CD4-positive, alpha-beta T cell (primary cell): ENCODE results near the gene TIGD6. TPM values are rescaled to one million over a fixed set of nuclear protein-coding genes. Genes with fewer than 3 reads are reported as not detected.

Experiments
- ATAC-seq: fragments of 200-7000 bp; cut with Tn5 transposase; one replicate; pipeline ENCODE4 v1.10.0; 2022; ENCODE audit warnings: mild to moderate bottlenecking; ENCODE audit not compliant: poor library complexity
- CTCF ChIA-PET: fragments of 350-600 bp; sonication (Branson Sonifier 250); formaldehyde crosslinking; loops from one replicate; lab custom pipeline; 2021; ENCODE audit warnings: antibody characterized with exemption, inconsistent platforms; lab: Charles Lee
- POLR2A ChIA-PET: fragments of 350-600 bp; sonication (Branson Sonifier 250); formaldehyde crosslinking; loops from one replicate; lab custom pipeline; 2021; ENCODE audit warnings: antibody characterized with exemption, inconsistent platforms; lab: Charles Lee
- DNase-seq, 14 experiments: peaks; one replicate each; pipeline ENCODE4 v3.0.0-alpha.2; 2013 to 2020; ENCODE audit warnings: mixed read lengths in 2 of 14
- H3K27ac ChIP-seq, 2 donors: one replicate each; pipeline versions ENCODE4 v1.5.1 to v1.7.0; 2013; ENCODE audit warnings: low read length in 2 of 2, low read depth in 1 of 2, mild to moderate bottlenecking in 1 of 2
- H3K27me3 ChIP-seq, 2 experiments: 1 replicate in 1 of 2; 2 replicates in 1 of 2; pipeline versions ENCODE4 v1.6.1 to v1.7.0; 2013; ENCODE audit warnings: low read length in 2 of 2, control low read depth in 1 of 2, mild to moderate bottlenecking in 1 of 2, moderate library complexity in 1 of 2; ENCODE audit not compliant: insufficient read depth in 2 of 2, control insufficient read depth in 1 of 2
- H3K36me3 ChIP-seq: one replicate; pipeline ENCODE4 v1.6.1; 2013; ENCODE audit warnings: low read length, control low read depth; ENCODE audit not compliant: insufficient read depth
- H3K4me1 ChIP-seq: one replicate; pipeline ENCODE4 v1.6.1; 2013; ENCODE audit warnings: low read length, control low read depth; ENCODE audit not compliant: insufficient read depth
- H3K4me3 ChIP-seq: one replicate; pipeline ENCODE4 v1.5.1; 2013; ENCODE audit warnings: mild to moderate bottlenecking, low read length, moderate library complexity
- H3K9me3 ChIP-seq, 2 experiments: 1 replicate in 1 of 2; 2 replicates in 1 of 2; pipeline versions ENCODE4 v1.6.1 to v1.7.0; 2013; ENCODE audit warnings: low read length in 2 of 2, mild to moderate bottlenecking in 2 of 2, control low read depth in 1 of 2, moderate library complexity in 1 of 2; ENCODE audit not compliant: control insufficient read depth in 1 of 2, insufficient read depth in 1 of 2
- H3K27ac Mint-ChIP-seq: one replicate; pipeline ENCODE4 v1.8.0; 2020; ENCODE audit warnings: mixed read lengths
- H3K27me3 Mint-ChIP-seq: one replicate; pipeline ENCODE4 v1.8.0; 2021; ENCODE audit warnings: mixed read lengths
- H3K36me3 Mint-ChIP-seq: one replicate; pipeline ENCODE4 v1.8.0; 2021; ENCODE audit warnings: low read depth, mixed read lengths
- H3K4me1 Mint-ChIP-seq: one replicate; pipeline ENCODE4 v1.8.0; 2021; ENCODE audit warnings: low read depth, mixed read lengths
- H3K4me3 Mint-ChIP-seq: one replicate; pipeline ENCODE4 v1.8.0; 2020; ENCODE audit warnings: mild to moderate bottlenecking, mixed read lengths
- H3K9me3 Mint-ChIP-seq: one replicate; pipeline ENCODE4 v1.8.0; 2020; ENCODE audit warnings: mixed read lengths
- CTCF ChIP-seq: fragments of 200-600 bp; IDR thresholded peaks from one replicate; pipeline ENCODE4 v1.8.0; 2022; ENCODE audit warnings: antibody characterized with exemption, mild to moderate bottlenecking
- intact Hi-C, 2 experiments: fragments of 100-400 bp; cut with DNase I in 1 of 2; cut with micrococcal nuclease in 1 of 2; formaldehyde crosslinking; loops; one replicate each; pipeline versions ENCODE4 v1.15.1 to v1.9.0; 2023 to 2025; cut with DNase I, micrococcal nuclease
- total RNA-seq, 174 experiments: library from RNA in 2 of 174; stranded (reverse) in 2 of 174; gene quantifications; one replicate each; pipeline ENCODE4 v1.2.3 and lab custom pipeline; 2021 to 2026

Gene TIGD6
- total RNA-seq, 2 experiments from 2014 or later, result 1.0 to 1.4 TPM

- Mint-ChIP-seq H3K27ac (no peak overlapping the region), H3K9me3 (no peaks in the 10 kb centered on the region), H3K36me3 (peaks cover 98% of the 10 kb centered on the region), H3K4me1 (peaks cover 23% of the 10 kb centered on the region), H3K27me3 (no peaks in the 10 kb centered on the region), H3K4me3 (no peak overlapping the region)
- H3K4me3 ChIP-seq, result no peak overlapping the region
- H3K36me3 ChIP-seq, result peaks cover 90% of the 10 kb centered on the region
- ATAC-seq (no peak), DNase-seq (no peak)
- H3K27me3 ChIP-seq, result no peaks in the 10 kb centered on the region
- no peaks in the 10 kb centered on the region for H3K9me3 ChIP-seq
- CTCF ChIA-PET, result interaction anchor here (0.5 kb wide), 1 partner anchor 83 kb away, joined by 3 read pairs; no protein-coding TSS in a partner anchor
- POLR2A ChIA-PET, result no interaction called here
- intact Hi-C loops, result no loop called here
- no peak for TF ChIP-seq CTCF
- no peaks in the 10 kb centered on the region for H3K4me1 ChIP-seq
- H3K27ac ChIP-seq, result no peak overlapping the region
Measured at GRCh38 chr5:150009671-150010387, 9.4 kb upstream of the TIGD6 start.

- Mint-ChIP-seq H3K36me3 (peaks cover 84% of the 10 kb centered on the region), H3K27ac (no peak overlapping the region), H3K4me1 (peaks cover 36% of the 10 kb centered on the region), H3K27me3 (no peaks in the 10 kb centered on the region), H3K4me3 (no peak overlapping the region), H3K9me3 (no peaks in the 10 kb centered on the region)
- Histone ChIP-seq H3K9me3 (no peaks in the 10 kb centered on the region), H3K27me3 (no peaks in the 10 kb centered on the region), H3K4me1 (peaks cover 12% of the 10 kb centered on the region), H3K4me3 (no peak overlapping the region), H3K36me3 (peaks cover 69% of the 10 kb centered on the region), H3K27ac (no peak overlapping the region)
- ATAC-seq (no peak), DNase-seq (no peak)
- CTCF ChIA-PET, result interaction anchor here (1.0 kb wide), 1 partner anchor 16 kb away, joined by 4 read pairs; no protein-coding TSS in a partner anchor
- TF ChIP-seq CTCF, result no peak
- intact Hi-C loops, result no loop called here
- POLR2A ChIA-PET, result no interaction called here
Measured at GRCh38 chr5:150007050-150007449, 6.6 kb upstream of the TIGD6 start.

GRCh38 chr5:150006318-150006717 lies 5.9 kb upstream of the TIGD6 start:
- no peak overlapping the region for H3K4me3 Mint-ChIP-seq
- H3K9me3 ChIP-seq, result no peaks in the 10 kb centered on the region
- ChIA-PET POLR2A (no interaction called here), CTCF (no interaction called here)
- DNase-seq (no peak), ATAC-seq (no peak)
- peaks cover 43% of the 10 kb centered on the region for H3K4me1 Mint-ChIP-seq
- H3K4me3 ChIP-seq, result no peak overlapping the region
- peaks cover 18% of the 10 kb centered on the region for H3K4me1 ChIP-seq
- H3K27ac ChIP-seq, result no peak overlapping the region
- intact Hi-C loops, result no loop called here
- no peaks in the 10 kb centered on the region for H3K9me3 Mint-ChIP-seq
- no peaks in the 10 kb centered on the region for H3K27me3 ChIP-seq
- peaks cover 83% of the 10 kb centered on the region for H3K36me3 Mint-ChIP-seq
- no peaks in the 10 kb centered on the region for H3K27me3 Mint-ChIP-seq
- H3K36me3 ChIP-seq, result peaks cover 65% of the 10 kb centered on the region
- TF ChIP-seq CTCF, result no peak
- H3K27ac Mint-ChIP-seq, result no peak overlapping the region
